GM20000 (cell line): ENCODE results near the gene NPHS1.

Experiments
- DNase-seq: peaks from one replicate; pipeline ENCODE4 v3.0.0; 2012; ENCODE audit warnings: low spot score
- CTCF ChIP-seq: IDR thresholded peaks from 2 replicates; pipeline ENCODE4 v1.5.1; 2012; ENCODE audit warnings: mild to moderate bottlenecking, control low read depth; ENCODE audit errors: extremely low read depth, missing control alignments

Gene NPHS1

GRCh38 chr19:35788205-35788960, 63.9 kb downstream of the NPHS1 start:
- TF ChIP-seq CTCF = no peak
- DNase-seq = no peak

GRCh38 chr19:35787227-35787799, 65.0 kb downstream of the NPHS1 start:
- no peak for DNase-seq
- TF ChIP-seq CTCF = no peak

DNA sequence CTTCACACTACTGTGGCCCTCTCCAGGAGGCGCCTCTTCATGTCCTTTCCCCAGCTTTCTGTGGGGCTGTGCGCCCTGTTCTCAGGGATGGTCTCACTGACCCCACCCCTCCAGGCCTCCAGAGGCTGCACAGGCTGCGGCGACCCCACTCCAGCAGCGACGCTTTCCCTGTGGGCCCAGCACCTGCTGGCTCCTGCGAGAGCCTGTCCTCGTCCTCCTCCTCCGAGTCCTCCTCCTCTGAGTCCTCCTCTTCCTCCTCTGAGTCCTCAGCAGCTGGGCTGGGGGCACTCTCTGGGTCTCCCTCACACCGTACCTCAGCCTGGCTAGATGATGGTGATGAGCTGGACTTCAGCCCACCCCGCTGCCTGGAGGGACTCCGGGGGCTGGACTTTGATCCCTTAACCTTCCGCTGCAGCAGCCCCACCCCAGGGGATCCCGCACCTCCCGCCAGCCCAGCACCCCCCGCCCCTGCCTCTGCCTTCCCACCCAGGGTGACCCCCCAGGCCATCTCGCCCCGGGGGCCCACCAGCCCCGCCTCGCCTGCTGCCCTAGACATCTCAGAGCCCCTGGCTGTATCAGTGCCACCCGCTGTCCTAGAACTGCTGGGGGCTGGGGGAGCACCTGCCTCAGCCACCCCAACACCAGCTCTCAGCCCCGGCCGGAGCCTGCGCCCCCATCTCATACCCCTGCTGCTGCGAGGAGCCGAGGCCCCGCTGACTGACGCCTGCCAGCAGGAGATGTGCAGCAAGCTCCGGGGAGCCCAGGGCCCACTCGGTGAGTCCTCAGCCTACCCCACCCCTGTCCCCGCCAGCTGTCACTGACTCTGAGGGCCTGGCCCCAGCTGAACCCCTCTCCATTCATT, 65.8 kb downstream of the NPHS1 start:
- TF ChIP-seq CTCF = no peak
- DNase-seq = no peak

DNA sequence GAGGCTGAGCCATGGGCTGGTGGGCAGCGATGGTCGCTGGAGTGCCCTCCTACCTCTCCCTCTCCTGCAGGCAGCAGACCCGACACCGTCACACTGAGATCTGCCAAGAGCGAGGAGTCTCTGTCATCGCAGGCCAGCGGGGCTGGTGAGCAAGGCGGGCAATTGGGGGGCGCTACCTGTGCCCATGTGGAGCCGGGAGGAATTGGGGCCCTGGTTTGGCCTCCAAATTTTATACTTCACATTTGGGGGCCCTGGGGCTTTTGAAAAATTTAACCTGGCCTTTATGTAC, 67.0 kb downstream of the NPHS1 start:
- DNase-seq = no peak
- TF ChIP-seq CTCF = no peak

- TF ChIP-seq CTCF = no peak
- DNase-seq = no peak
These were observed 67.6 kb downstream of the NPHS1 start for GRCh38 chr19:35784503-35785338.

GRCh38 chr19:35783469-35784434, 68.6 kb downstream of the NPHS1 start:
- no peak for DNase-seq
- no peak for TF ChIP-seq CTCF
